K562 (cell line): ENCODE data around the gene ZGLP1. TPM values are rescaled to one million over a fixed set of nuclear protein-coding genes. Genes with fewer than 3 reads are reported as not detected.

Experiments
- ATF4 ChIP-seq: fragments of 450-650 bp; formaldehyde crosslinking; IDR thresholded peaks from 2 replicates; pipeline ENCODE4 v1.4.0; 2022; ENCODE audit warnings: mild to moderate bottlenecking, moderate library complexity
- CGGBP1 ChIP-seq: fragments of 250-450 bp; sonication (Bioruptor Pico); IDR thresholded peaks from 2 replicates; pipeline ENCODE4 v1.9.0; 2021; ENCODE audit warnings: mild to moderate bottlenecking
- EWSR1 ChIP-seq: fragments of 450-650 bp; IDR thresholded peaks from 2 replicates; pipeline ENCODE4 v1.6.1; 2018; ENCODE audit warnings: borderline replicate concordance, mild to moderate bottlenecking, low read depth, moderate library complexity; ENCODE audit not compliant: partially characterized antibody
- FOXJ2 ChIP-seq: fragments of 200-800 bp; sonication (Bioruptor generic); IDR thresholded peaks from 2 replicates; pipeline ENCODE4 v1.6.1; 2016; ENCODE audit warnings: missing genetic modification characterization, missing compliant biosample characterization
- ILK ChIP-seq: fragments of 450-650 bp; IDR thresholded peaks from 2 replicates; pipeline ENCODE4 v1.6.1; 2016; ENCODE audit warnings: missing genetic modification characterization, low read depth, mild to moderate bottlenecking, missing compliant biosample characterization, moderate library complexity, borderline replicate concordance
- KAT2B ChIP-seq: IDR thresholded peaks from one replicate; pipeline ENCODE4 v1.6.1; 2012; ENCODE audit warnings: low read depth, mild to moderate bottlenecking, control low read depth, inconsistent platforms, low read length, moderate library complexity
- KHSRP ChIP-seq: fragments of 450-650 bp; IDR thresholded peaks from 2 replicates; pipeline ENCODE4 v1.6.1; 2017
- MAFG ChIP-seq: fragments of 450-650 bp; conservative IDR thresholded peaks from 2 replicates; pipeline ENCODE4 v1.6.1; 2016; ENCODE audit warnings: missing genetic modification characterization, missing compliant biosample characterization
- NCOA6 ChIP-seq: fragments of 450-650 bp; IDR thresholded peaks from 2 replicates; pipeline ENCODE4 v1.6.1; 2017; ENCODE audit warnings: mild to moderate bottlenecking
- PHB2 ChIP-seq: fragments of 450-650 bp; IDR thresholded peaks from 2 replicates; pipeline ENCODE4 v1.6.1; 2017; ENCODE audit warnings: low read depth
- SIN3A ChIP-seq, 2 experiments: fragments of 150-350 bp in 1 of 2; IDR thresholded peaks; 2 replicates each; pipeline ENCODE4 v1.6.1; 2011 to 2016; ENCODE audit warnings: borderline replicate concordance in 2 of 2, low read depth in 2 of 2, low read length in 2 of 2, mild to moderate bottlenecking in 2 of 2, moderate library complexity in 2 of 2; ENCODE audit not compliant: control insufficient read depth in 1 of 2
- TAF9B ChIP-seq: fragments of 450-650 bp; IDR thresholded peaks from 2 replicates; pipeline ENCODE4 v1.6.1; 2018; ENCODE audit warnings: mild to moderate bottlenecking; ENCODE audit not compliant: partially characterized antibody
- TCF3 ChIP-seq: sonication (generic); formaldehyde crosslinking; IDR thresholded peaks from 2 replicates; pipeline ENCODE4 v1.4.0; 2020; ENCODE audit warnings: mild to moderate bottlenecking, missing genetic modification reagents
- ZC3H11A ChIP-seq: IDR thresholded peaks from 2 replicates; pipeline ENCODE4 v1.6.1; 2012; ENCODE audit warnings: low read depth, low read length, improper control_type of control experiment
- ZNF668 ChIP-seq: fragments of 250-450 bp; sonication (Bioruptor Pico); IDR thresholded peaks from 2 replicates; pipeline ENCODE4 v1.8.0; 2022; ENCODE audit warnings: mild to moderate bottlenecking, inconsistent platforms
- ZNF830 ChIP-seq: fragments of 250-450 bp; sonication (Bioruptor Pico); IDR thresholded peaks from 2 replicates; pipeline ENCODE4 v1.5.0; 2021; ENCODE audit warnings: mild to moderate bottlenecking
- polyA plus RNA-seq, 8 experiments: library from polyadenylated mRNA; depleted of rRNA in 4 of 8; stranded (reverse) in 5 of 8; unstranded in 3 of 8; fragments of >200 nt; fragmentation: Nextera tagmentation in 2 of 8; fragmentation: Illumina TruSeq in 1 of 8; extraction: Ambion mirVana in 2 of 8; extraction: Trizol in 1 of 8; gene quantifications; 2 replicates each; pipeline versions ENCODE4 v1.2.1 to v1.2.3, GENCODE V29; 2011 to 2014; ENCODE audit warnings: inconsistent platforms in 1 of 8, missing spikeins in 1 of 8
- total RNA-seq, 7 experiments: library from RNA; depleted of rRNA in 6 of 7; stranded (reverse); fragments of >200 nt in 6 of 7; fragmentation: Illumina TruSeq in 2 of 7; extraction: Trizol in 2 of 7; gene quantifications; 2 replicates each; pipeline versions ENCODE4 v1.2.1 to v1.2.3, GENCODE V29; 2011 to 2021; ENCODE audit warnings: low replicate concordance in 1 of 7
- TF ChIP-seq, protein P1 (sequence below): fragments of 250-450 bp; sonication (Bioruptor Pico); IDR thresholded peaks from 2 replicates; pipeline ENCODE4 v1.5.0; 2022; ENCODE audit warnings: mild to moderate bottlenecking
- TF ChIP-seq, protein P2 (sequence below): fragments of 450-650 bp; IDR thresholded peaks from 2 replicates; pipeline ENCODE4 v1.6.1; 2016; ENCODE audit warnings: antibody characterized with exemption
- TF ChIP-seq, protein P3 (sequence below): fragments of 450-650 bp; IDR thresholded peaks from 2 replicates; pipeline ENCODE4 v1.6.1; 2018; ENCODE audit not compliant: partially characterized antibody

Gene ZGLP1
- total and polyA plus RNA-seq, 9 of the 15 experiments (the other 6 are each of a cell fraction or from before 2014, with no cell fraction given): 0.24 to 4.5 (median 2.2) TPM

- TF ChIP-seq, protein P1, sequence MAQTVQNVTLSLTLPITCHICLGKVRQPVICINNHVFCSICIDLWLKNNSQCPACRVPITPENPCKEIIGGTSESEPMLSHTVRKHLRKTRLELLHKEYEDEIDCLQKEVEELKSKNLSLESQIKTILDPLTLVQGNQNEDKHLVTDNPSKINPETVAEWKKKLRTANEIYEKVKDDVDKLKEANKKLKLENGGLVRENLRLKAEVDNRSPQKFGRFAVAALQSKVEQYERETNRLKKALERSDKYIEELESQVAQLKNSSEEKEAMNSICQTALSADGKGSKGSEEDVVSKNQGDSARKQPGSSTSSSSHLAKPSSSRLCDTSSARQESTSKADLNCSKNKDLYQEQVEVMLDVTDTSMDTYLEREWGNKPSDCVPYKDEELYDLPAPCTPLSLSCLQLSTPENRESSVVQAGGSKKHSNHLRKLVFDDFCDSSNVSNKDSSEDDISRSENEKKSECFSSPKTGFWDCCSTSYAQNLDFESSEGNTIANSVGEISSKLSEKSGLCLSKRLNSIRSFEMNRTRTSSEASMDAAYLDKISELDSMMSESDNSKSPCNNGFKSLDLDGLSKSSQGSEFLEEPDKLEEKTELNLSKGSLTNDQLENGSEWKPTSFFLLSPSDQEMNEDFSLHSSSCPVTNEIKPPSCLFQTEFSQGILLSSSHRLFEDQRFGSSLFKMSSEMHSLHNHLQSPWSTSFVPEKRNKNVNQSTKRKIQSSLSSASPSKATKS (CRISPR knock-in tag): no peak
- TF ChIP-seq CGGBP1 (CRISPR knock-in tag): no peak
- TF ChIP-seq ATF4: no peak
- no peak for TF ChIP-seq KAT2B
- TF ChIP-seq ZNF830: no peak
- TF ChIP-seq, protein P2, sequence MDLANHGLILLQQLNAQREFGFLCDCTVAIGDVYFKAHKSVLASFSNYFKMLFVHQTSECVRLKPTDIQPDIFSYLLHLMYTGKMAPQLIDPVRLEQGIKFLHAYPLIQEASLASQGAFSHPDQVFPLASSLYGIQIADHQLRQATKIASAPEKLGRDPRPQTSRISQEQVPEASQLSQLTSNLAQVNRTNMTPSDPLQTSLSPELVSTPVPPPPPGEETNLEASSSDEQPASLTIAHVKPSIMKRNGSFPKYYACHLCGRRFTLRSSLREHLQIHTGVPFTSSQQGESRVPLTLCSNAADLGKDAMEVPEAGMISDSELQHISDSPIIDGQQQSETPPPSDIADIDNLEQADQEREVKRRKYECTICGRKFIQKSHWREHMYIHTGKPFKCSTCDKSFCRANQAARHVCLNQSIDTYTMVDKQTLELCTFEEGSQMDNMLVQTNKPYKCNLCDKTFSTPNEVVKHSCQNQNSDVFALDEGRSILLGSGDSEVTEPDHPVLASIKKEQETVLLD: no peak
- no peak for TF ChIP-seq KHSRP
- peak; percentile 67; the same call in 1 of the 2 replicates for TF ChIP-seq FOXJ2
- TF ChIP-seq, protein P3, sequence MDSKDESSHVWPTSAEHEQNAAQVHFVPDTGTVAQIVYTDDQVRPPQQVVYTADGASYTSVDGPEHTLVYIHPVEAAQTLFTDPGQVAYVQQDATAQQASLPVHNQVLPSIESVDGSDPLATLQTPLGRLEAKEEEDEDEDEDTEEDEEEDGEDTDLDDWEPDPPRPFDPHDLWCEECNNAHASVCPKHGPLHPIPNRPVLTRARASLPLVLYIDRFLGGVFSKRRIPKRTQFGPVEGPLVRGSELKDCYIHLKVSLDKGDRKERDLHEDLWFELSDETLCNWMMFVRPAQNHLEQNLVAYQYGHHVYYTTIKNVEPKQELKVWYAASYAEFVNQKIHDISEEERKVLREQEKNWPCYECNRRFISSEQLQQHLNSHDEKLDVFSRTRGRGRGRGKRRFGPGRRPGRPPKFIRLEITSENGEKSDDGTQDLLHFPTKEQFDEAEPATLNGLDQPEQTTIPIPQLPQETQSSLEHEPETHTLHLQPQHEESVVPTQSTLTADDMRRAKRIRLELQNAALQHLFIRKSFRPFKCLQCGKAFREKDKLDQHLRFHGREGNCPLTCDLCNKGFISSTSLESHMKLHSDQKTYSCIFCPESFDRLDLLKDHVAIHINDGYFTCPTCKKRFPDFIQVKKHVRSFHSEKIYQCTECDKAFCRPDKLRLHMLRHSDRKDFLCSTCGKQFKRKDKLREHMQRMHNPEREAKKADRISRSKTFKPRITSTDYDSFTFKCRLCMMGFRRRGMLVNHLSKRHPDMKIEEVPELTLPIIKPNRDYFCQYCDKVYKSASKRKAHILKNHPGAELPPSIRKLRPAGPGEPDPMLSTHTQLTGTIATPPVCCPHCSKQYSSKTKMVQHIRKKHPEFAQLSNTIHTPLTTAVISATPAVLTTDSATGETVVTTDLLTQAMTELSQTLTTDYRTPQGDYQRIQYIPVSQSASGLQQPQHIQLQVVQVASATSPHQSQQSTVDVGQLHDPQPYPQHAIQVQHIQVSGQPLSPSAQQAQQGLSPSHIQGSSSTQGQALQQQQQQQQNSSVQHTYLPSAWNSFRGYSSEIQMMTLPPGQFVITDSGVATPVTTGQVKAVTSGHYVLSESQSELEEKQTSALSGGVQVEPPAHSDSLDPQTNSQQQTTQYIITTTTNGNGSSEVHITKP: no peak
- no peak for TF ChIP-seq NCOA6
- TF ChIP-seq ZNF668 (CRISPR knock-in tag): peak; percentile 46; the same call in 1 of the 2 replicates
- no peak for TF ChIP-seq ILK (tag)
- TF ChIP-seq EWSR1: no peak
- no peak; a peak in 2 of 4 replicates for TF ChIP-seq SIN3A (IDR thresholded peaks at IDR 0.05; ENCODE audit: borderline replicate concordance in 2 of 2, control insufficient read depth in 1 of 2, low read depth in 2 of 2, low read length in 2 of 2)
- TF ChIP-seq TAF9B: no peak
- TF ChIP-seq ZC3H11A: no peak
- TF ChIP-seq PHB2: no peak
- TF ChIP-seq MAFG (tag): no peak
- TF ChIP-seq TCF3 (CRISPR knock-in tag): no peak
Observed at GRCh38 chr19:10270616-10271394, 38.8 kb downstream of the ZGLP1 start, which contains the start of gene ICAM1 (continued).
